Measurements from ENCODE around the gene KCNK10.

KCNK10 gene

DNA sequence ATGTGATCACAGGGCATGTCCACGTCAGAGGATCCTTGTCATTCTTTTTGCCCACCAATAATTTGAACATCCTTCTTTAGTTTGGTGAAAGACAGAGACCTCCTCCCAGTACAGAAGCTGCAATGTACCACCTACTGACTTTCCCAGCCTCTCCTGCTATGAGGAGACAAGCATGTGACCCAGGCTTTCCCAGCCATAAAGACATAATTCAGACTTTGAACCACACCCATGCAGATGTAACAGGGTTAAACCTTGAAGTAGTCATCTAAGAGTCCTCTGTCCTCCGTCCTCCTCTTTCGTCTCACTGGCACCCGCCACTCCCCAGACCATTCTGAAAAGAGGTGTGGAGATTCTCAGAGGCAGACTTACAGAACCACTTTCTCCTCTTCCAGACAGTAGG lies 120.8 kb downstream of the KCNK10 start:
- no peak for DNase-seq (ENCODE audit: low read depth in 1 of 2, low spot score in 1 of 2)
- H3K4me3 ChIP-seq (replicated peaks; ENCODE audit: insufficient read depth, low read length) = no peak overlapping the region
- no peak overlapping the region for H3K27ac ChIP-seq (replicated peaks)
- TF ChIP-seq, protein P1, sequence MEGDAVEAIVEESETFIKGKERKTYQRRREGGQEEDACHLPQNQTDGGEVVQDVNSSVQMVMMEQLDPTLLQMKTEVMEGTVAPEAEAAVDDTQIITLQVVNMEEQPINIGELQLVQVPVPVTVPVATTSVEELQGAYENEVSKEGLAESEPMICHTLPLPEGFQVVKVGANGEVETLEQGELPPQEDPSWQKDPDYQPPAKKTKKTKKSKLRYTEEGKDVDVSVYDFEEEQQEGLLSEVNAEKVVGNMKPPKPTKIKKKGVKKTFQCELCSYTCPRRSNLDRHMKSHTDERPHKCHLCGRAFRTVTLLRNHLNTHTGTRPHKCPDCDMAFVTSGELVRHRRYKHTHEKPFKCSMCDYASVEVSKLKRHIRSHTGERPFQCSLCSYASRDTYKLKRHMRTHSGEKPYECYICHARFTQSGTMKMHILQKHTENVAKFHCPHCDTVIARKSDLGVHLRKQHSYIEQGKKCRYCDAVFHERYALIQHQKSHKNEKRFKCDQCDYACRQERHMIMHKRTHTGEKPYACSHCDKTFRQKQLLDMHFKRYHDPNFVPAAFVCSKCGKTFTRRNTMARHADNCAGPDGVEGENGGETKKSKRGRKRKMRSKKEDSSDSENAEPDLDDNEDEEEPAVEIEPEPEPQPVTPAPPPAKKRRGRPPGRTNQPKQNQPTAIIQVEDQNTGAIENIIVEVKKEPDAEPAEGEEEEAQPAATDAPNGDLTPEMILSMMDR (IDR thresholded peaks at IDR 0.05; ENCODE audit: insufficient read depth, low read length) = no peak
- TF ChIP-seq GABPA (IDR thresholded peaks at IDR 0.05; ENCODE audit: low read depth) = no peak
- no peak for TF ChIP-seq SPI1 (IDR thresholded peaks at IDR 0.05; ENCODE audit: borderline replicate concordance, low read depth)
- TF ChIP-seq, protein P2, sequence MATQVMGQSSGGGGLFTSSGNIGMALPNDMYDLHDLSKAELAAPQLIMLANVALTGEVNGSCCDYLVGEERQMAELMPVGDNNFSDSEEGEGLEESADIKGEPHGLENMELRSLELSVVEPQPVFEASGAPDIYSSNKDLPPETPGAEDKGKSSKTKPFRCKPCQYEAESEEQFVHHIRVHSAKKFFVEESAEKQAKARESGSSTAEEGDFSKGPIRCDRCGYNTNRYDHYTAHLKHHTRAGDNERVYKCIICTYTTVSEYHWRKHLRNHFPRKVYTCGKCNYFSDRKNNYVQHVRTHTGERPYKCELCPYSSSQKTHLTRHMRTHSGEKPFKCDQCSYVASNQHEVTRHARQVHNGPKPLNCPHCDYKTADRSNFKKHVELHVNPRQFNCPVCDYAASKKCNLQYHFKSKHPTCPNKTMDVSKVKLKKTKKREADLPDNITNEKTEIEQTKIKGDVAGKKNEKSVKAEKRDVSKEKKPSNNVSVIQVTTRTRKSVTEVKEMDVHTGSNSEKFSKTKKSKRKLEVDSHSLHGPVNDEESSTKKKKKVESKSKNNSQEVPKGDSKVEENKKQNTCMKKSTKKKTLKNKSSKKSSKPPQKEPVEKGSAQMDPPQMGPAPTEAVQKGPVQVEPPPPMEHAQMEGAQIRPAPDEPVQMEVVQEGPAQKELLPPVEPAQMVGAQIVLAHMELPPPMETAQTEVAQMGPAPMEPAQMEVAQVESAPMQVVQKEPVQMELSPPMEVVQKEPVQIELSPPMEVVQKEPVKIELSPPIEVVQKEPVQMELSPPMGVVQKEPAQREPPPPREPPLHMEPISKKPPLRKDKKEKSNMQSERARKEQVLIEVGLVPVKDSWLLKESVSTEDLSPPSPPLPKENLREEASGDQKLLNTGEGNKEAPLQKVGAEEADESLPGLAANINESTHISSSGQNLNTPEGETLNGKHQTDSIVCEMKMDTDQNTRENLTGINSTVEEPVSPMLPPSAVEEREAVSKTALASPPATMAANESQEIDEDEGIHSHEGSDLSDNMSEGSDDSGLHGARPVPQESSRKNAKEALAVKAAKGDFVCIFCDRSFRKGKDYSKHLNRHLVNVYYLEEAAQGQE (IDR thresholded peaks at IDR 0.05; ENCODE audit: insufficient replicate concordance, low read depth) = no peak
- no peak for TF ChIP-seq POLR2AphosphoS5 (IDR thresholded peaks at IDR 0.05; ENCODE audit: low read depth)
- no peaks in the 10 kb centered on the region for H3K27me3 ChIP-seq (ENCODE audit: insufficient read depth, poor library complexity, severe bottlenecking)

DNA sequence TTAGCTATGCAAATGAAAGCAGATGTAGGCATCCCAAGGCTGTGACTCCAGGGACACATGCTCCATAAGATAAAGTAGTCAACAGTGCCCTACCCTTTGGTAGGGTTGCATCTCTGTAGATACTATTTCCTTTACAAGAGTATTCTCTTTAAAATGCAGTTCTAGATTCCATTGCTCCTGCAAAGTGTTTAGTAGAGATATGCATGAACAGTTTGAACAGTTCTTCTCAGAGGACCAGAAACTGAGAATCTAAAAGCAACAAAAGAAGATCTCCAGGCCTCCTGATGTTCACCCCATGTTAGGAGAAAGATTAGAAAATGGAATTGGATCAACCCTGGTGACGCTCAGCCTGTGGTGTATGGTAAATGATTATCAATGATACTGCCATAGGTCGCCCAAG lies 121.2 kb downstream of the KCNK10 start:
- no peaks in the 10 kb centered on the region for H3K27me3 ChIP-seq (ENCODE audit: insufficient read depth, poor library complexity, severe bottlenecking)
- H3K27ac ChIP-seq (replicated peaks) = no peak overlapping the region
- TF ChIP-seq GABPA (IDR thresholded peaks at IDR 0.05; ENCODE audit: low read depth) (no peak), SPI1 (IDR thresholded peaks at IDR 0.05; ENCODE audit: borderline replicate concordance, low read depth) (no peak), POLR2AphosphoS5 (IDR thresholded peaks at IDR 0.05; ENCODE audit: low read depth) (no peak)
- TF ChIP-seq, protein P1 (IDR thresholded peaks at IDR 0.05; ENCODE audit: insufficient read depth, low read length) = no peak
- TF ChIP-seq, protein P2 (IDR thresholded peaks at IDR 0.05; ENCODE audit: insufficient replicate concordance, low read depth) = no peak
- DNase-seq (ENCODE audit: low read depth in 1 of 2, low spot score in 1 of 2) = no peak
- H3K4me3 ChIP-seq (replicated peaks; ENCODE audit: insufficient read depth, low read length) = no peak overlapping the region

DNA sequence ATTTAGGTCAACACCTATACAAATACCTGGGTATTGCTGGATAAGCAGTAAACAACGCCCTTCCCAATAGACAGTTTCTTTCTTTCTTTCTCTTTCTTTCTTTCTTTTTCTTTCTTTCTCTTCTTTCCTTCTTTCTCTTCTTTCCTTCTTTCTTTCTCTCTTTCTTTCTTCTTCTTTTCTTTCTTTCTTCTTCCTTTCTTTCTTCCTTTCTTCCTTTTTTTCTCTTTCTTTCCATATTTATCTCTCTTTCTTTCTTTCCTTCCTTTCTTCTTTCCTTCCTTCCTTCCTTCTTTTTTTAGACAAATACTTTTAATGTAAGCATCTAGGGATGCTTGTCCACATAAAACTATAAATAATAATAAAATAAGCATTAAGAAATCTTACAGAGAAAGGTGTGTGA lies 123.2 kb downstream of the KCNK10 start:
- H3K27me3 ChIP-seq (ENCODE audit: insufficient read depth, poor library complexity, severe bottlenecking) = no peaks in the 10 kb centered on the region
- no peak overlapping the region for H3K27ac ChIP-seq (replicated peaks)
- no peak overlapping the region for H3K4me3 ChIP-seq (replicated peaks; ENCODE audit: insufficient read depth, low read length)
- DNase-seq (ENCODE audit: low read depth in 1 of 2, low spot score in 1 of 2) = no peak
- no peak for TF ChIP-seq GABPA (IDR thresholded peaks at IDR 0.05; ENCODE audit: low read depth)
- TF ChIP-seq SPI1 (IDR thresholded peaks at IDR 0.05; ENCODE audit: borderline replicate concordance, low read depth) = no peak
- TF ChIP-seq, protein P1 (IDR thresholded peaks at IDR 0.05; ENCODE audit: insufficient read depth, low read length) = no peak
- TF ChIP-seq POLR2AphosphoS5 (IDR thresholded peaks at IDR 0.05; ENCODE audit: low read depth) = no peak
- TF ChIP-seq, protein P2 (IDR thresholded peaks at IDR 0.05; ENCODE audit: insufficient replicate concordance, low read depth) = no peak

All from HL-60 (cell line).